ENCODE measurements around the gene CYP27B1.
"Not testable (repeated sequence)": the region's sequence is repeated elsewhere in the genome, so short reads cannot be mapped to it uniquely, and the experiment has no call there.

The CYP27B1 gene

DNA sequence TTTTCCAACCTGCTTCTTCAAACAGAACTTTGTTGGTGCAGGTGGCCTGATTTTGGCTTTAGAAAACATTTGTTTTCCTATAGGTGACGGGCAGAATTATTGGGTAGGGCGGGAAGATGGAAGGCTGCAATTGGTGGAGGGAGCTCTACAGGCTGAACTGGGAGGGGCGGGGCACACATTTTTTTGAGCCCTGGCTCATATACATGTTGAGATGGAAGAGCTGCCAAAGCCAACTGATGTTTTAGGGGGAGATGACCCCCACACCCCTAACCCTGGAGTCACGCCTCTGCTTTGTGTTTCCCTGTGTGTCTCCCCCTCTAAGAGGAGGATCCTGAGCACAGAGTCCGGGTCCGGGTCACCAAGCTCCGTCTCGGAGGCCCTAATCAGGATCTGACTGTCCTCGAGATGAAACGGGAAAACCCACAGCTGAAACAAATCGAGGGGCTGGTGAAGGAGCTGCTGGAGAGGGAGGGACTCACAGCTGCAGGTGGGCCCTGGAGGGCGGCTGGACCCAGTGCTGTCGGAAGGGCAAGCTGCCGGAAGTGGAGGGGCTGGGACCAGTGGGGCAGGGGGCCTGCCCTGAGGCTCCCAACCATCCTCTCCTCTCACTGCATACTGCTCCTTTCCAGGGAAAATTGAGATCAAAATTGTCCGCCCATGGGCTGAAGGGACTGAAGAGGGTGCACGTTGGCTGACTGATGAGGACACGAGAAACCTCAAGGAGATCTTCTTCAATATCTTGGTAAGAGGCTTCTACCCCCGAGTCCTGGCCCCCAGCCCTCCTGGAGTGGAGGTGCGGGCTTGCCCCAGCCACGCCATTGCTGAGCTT lies 46.9 kb downstream of the CYP27B1 start:
- no peak overlapping the region for H3K4me3 ChIP-seq (ENCODE audit: low read depth, low read length)
- TF ChIP-seq CTCF (conservative IDR thresholded peaks at IDR 0.05; ENCODE audit: low read depth, low read length), result no peak
- DNase-seq (ENCODE audit: low read depth), result no peak

DNA sequence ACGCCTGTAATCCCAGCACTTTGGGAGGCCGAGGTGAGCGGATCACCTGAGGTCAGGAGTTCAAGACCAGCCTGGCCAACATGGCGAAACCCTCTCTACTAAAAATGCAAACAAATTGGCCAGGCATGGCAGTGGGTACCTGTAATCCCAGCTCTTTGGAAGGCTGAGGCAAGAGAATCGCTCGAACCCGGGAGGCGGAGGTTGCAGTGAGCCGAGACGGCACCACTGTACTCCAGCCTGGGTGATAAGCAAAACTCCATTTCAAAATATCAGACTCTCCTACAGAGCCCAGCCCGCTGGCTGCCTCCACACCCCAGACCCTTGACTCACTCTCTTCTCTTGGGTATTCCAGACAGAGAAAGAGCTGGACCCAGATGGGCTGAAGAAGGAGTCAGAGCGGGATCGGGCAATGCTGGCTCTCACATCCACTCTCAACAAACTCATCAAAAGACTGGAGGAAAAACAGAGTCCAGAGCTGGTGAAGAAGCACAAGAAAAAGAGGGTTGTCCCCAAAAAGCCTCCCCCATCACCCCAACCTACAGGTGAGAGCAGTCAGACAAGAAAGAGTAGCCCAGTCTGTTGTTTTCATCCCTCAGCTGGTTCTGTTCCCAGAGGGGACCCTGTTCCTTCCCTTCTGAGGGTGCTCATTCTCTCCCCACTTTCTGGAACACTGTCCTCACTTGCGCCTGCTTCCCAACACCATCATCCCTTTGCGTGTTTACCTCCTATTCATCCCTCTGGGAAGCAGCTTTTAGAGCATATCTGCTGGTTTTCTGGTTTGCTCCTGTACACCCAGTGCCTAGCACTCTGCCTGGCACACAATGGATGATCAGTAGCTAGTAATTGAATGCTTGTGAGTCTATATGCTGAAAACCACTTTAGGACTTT lies 48.0 kb downstream of the CYP27B1 start:
- TF ChIP-seq CTCF (conservative IDR thresholded peaks at IDR 0.05; ENCODE audit: low read depth, low read length), result no peak
- no peak for DNase-seq (ENCODE audit: low read depth)
- H3K4me3 ChIP-seq (ENCODE audit: low read depth, low read length), result no peak overlapping the region

DNA sequence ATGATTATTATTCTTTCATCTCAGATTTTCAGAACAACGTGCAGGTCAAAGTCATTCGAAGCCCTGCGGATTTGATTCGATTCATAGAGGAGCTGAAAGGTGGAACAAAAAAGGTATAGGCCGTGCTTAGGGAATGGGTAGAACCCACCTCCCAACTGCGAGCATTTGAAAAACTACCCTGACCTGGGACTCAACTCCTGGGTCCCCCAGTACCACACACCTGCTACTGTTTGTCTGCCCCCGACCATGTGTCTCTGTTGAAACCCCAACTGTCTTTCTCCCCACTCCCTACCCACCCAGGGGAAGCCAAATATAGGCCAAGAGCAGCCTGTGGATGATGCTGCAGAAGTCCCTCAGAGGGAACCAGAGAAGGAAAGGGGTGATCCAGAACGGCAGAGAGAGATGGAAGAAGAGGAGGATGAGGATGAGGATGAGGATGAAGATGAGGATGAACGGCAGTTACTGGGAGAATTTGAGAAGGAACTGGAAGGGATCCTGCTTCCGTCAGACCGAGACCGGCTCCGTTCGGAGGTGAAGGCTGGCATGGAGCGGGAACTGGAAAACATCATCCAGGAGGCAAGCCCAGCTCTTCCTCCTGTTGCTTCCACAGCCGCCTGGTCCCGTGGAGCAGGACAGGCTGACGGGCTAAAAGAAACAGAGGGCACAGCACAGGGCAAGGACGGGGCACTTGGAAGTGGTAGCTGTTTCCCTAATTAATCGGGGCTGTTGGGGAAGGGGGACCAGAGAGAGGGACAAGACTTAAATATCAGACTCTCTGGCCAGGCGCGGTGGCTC lies 48.8 kb downstream of the CYP27B1 start:
- TF ChIP-seq CTCF (conservative IDR thresholded peaks at IDR 0.05; ENCODE audit: low read depth, low read length), result no peak
- DNase-seq (ENCODE audit: low read depth), result no peak
- no peak overlapping the region for H3K4me3 ChIP-seq (ENCODE audit: low read depth, low read length)

DNA sequence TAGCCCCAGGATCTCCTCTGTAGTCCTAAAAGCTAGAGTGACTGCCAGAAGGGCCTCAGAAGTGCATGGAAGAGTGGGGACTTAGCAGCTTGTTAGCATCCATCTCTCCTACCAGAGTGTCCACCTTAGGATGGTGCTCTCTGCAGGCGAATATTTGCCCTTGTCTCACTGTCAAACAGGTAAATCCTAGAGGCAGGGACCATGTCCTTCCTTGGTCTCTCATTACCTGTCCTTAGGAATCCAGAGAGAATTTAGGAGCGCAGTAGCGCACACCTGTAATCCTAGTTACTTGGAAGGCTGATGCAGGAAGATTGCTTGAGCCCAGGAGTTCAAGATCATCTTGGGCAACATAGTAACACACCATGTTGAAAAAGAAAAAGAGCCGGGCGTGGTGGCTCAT lies 49.7 kb downstream of the CYP27B1 start:
- H3K4me3 ChIP-seq (ENCODE audit: low read depth, low read length), result no peak overlapping the region
- no peak for TF ChIP-seq CTCF (conservative IDR thresholded peaks at IDR 0.05; ENCODE audit: low read depth, low read length)
- no peak for DNase-seq (ENCODE audit: low read depth)

DNA sequence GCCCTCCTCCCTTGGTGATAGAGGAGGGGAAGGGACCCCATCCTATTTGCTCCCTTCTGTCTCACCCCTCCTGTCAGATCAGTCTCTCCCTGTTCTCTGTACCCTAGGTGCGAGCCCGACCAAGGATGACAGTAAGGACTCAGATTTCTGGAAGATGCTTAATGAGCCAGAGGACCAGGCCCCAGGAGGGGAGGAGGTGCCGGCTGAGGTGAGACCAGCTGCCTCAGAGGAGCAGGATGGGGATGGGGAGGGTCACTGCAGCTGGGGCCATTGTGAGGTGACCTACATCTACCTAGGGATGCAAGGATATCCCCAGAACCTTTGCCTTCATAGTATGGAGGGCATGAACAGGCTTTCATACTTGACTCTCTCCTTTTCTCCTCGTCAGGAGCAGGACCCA lies 50.6 kb downstream of the CYP27B1 start:
- DNase-seq (ENCODE audit: low read depth), result no peak
- TF ChIP-seq CTCF (conservative IDR thresholded peaks at IDR 0.05; ENCODE audit: low read depth, low read length), result no peak
- H3K4me3 ChIP-seq (ENCODE audit: low read depth, low read length), result no peak overlapping the region

DNA sequence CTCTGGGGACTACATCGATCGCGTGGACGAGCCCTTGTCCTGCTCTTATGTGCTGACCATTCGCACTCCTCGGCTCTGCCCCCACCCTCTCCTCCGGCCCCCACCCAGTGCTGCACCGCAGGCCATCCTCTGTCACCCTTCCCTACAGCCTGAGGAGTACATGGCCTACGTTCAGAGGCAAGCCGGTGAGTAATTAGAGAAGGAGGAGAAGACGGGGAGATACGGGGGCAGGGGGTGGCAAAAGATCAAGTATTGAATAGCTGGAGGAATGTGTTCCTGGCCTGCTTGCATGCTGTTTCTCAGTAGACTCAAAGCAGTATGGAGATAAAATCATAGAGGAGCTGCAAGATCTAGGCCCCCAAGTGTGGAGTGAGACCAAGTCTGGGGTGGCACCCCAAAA lies 51.1 kb downstream of the CYP27B1 start:
- no peak for TF ChIP-seq CTCF (conservative IDR thresholded peaks at IDR 0.05; ENCODE audit: low read depth, low read length)
- DNase-seq (ENCODE audit: low read depth), result no peak
- H3K4me3 ChIP-seq (ENCODE audit: low read depth, low read length), result no peak overlapping the region

DNA sequence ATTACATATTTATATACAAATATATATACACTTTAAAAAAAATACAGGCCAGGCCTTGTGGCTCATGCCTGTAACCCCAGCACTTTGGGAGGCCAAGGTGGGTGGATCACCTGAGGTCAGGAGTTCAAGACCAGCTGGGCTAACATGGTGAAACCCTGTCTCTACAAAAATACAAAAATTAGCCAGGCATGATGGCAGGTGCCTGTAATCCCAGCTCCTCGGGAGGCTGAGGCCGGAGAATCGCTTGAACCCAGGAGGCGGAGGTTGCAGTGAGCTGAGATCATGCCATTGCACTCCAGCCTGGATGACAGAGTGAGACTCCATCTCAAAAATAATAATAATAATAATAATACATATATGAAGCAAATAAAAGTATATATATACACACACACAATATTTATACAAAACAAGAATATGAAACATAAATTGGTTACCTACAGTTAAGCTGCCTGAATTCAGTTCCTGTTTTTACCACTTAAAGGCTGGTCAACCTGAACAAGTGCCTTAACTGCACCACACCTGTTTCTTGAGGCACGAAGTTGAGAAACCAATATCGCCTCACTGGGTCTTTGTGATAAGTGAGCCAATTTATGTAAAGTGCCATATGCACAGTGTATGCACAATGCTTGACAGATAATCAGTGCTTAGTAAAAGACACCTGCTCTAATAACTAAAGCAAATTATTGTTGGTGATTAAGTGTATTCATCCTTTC lies 51.7 kb downstream of the CYP27B1 start:
- not testable (repeated sequence) for H3K4me3 ChIP-seq (ENCODE audit: low read depth, low read length); DNase-seq (ENCODE audit: low read depth)

All from choroid plexus epithelial cell (primary cell).